Esophagus muscularis mucosa (tissue), 3 donors: ENCODE measurements around the gene MMP15.

ENCODE experiments used
- CTCF ChIP-seq, 3 experiments: fragments of 200-600 bp in 2 of 3; fragments of 450-650 bp in 1 of 3; sonication (generic) in 2 of 3; IDR thresholded peaks; one replicate each; pipeline ENCODE4 v1.5.1; 2017 to 2019; ENCODE audit warnings: antibody characterized with exemption in 3 of 3, mild to moderate bottlenecking in 2 of 3, moderate library complexity in 1 of 3
- POLR2A ChIP-seq: fragments of 450-650 bp; IDR thresholded peaks from one replicate; pipeline ENCODE4 v1.6.1; 2017; ENCODE audit warnings: antibody characterized with exemption, moderate library complexity, mild to moderate bottlenecking, low read depth

GRCh38 chr16:57994361-57994760 lies 31.2 kb upstream of the MMP15 start:
- TF ChIP-seq CTCF (IDR thresholded peaks at IDR 0.05) (no peak), POLR2A (no peak)
